Breast epithelium (tissue), 4 donors: ENCODE results near the gene CNTNAP5. TPM values are rescaled to one million over a fixed set of nuclear protein-coding genes. Genes with fewer than 3 reads are reported as not detected.

Experiments used
- DNase-seq, 2 donors: peaks; one replicate each; pipeline ENCODE4 v3.0.0-alpha.2; 2019; ENCODE audit warnings: low spot score in 2 of 2
- H3K27ac ChIP-seq, 2 donors: fragments of 200-600 bp; sonication (generic) in 1 of 2; one replicate each; pipeline ENCODE4 v1.5.1; 2016 to 2019; ENCODE audit warnings: mild to moderate bottlenecking in 1 of 2
- H3K27me3 ChIP-seq, 2 donors: fragments of 200-600 bp; sonication (generic) in 1 of 2; one replicate each; pipeline versions ENCODE4 v1.5.1 to v1.6.0; 2017 to 2019; ENCODE audit warnings: control low read depth in 1 of 2, mild to moderate bottlenecking in 1 of 2
- H3K36me3 ChIP-seq: fragments of 200-600 bp; one replicate; pipeline ENCODE4 v1.5.1; 2019
- H3K4me1 ChIP-seq, 2 donors: fragments of 200-600 bp; sonication (generic); one replicate each; pipeline ENCODE4 v1.5.1; 2016 to 2019; ENCODE audit warnings: control low read depth in 1 of 2
- H3K4me3 ChIP-seq, 3 donors: fragments of 200-600 bp; sonication (generic); 1 replicate in 2 of 3; 2 replicates in 1 of 3; pipeline ENCODE4 v1.5.1; 2016 to 2019; ENCODE audit warnings: mild to moderate bottlenecking in 3 of 3, moderate library complexity in 2 of 3
- H3K9me3 ChIP-seq, 2 donors: fragments of 200-600 bp; sonication (generic) in 1 of 2; one replicate each; pipeline ENCODE4 v1.5.1; 2016 to 2019; ENCODE audit warnings: control low read depth in 1 of 2
- POLR2A ChIP-seq: fragments of 450-650 bp; IDR thresholded peaks from one replicate; pipeline ENCODE4 v1.6.1; 2016; ENCODE audit warnings: antibody characterized with exemption, mild to moderate bottlenecking, moderate library complexity
- POLR2AphosphoS5 ChIP-seq, 3 donors: sonication (generic); formaldehyde crosslinking; IDR thresholded peaks; one replicate each; pipeline ENCODE4 v1.6.1; 2017; ENCODE audit warnings: antibody characterized with exemption in 3 of 3
- intact Hi-C: fragments of 100-400 bp; cut with DNase I; formaldehyde crosslinking; loops from one replicate; pipeline ENCODE4 v1.15.1; 2023; ENCODE audit warnings: low total_unique reads
- total RNA-seq, 3 donors: library from RNA; depleted of rRNA; stranded (reverse); fragments of >200 nt; gene quantifications; one replicate each; pipeline ENCODE4 v1.1.0, GENCODE V29; 2016
- TF ChIP-seq, protein P1 (sequence below), 3 donors: fragments of 450-650 bp; IDR thresholded peaks; one replicate each; pipeline ENCODE4 v1.5.1; 2016 to 2017; ENCODE audit warnings: antibody characterized with exemption in 3 of 3, mild to moderate bottlenecking in 3 of 3, moderate library complexity in 3 of 3

Gene CNTNAP5
- total RNA-seq, 3 donors from 2014 or later = 0.66 TPM; not detected in 2

DNA sequence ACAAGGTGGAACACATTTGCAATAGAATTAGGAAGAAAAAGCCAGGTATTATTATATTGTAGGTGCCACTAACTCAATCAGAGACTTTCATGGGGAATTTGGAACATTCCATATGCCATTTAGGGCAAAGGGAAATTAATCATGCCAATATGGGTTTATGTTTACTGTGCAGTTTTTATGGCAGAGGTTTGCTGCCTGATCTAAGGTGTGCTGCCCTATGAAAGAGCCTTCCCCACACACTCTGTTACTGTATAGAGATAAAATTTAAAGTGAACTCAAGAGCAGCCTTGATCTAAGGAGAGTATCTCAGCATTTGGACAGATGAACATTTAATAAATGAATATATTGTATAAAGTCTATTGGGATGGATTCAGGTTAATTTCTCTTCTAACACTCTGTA is 771.6 kb downstream of the CNTNAP5 start:
- intact Hi-C loops = no loop called here
- DNase-seq = no peak
- Histone ChIP-seq H3K4me1 (no peaks in the 10 kb centered on the region), H3K9me3 (no peaks in the 10 kb centered on the region), H3K36me3 (no peaks in the 10 kb centered on the region), H3K27ac (no peak overlapping the region), H3K27me3 (no peaks in the 10 kb centered on the region), H3K4me3 (no peak overlapping the region)
- TF ChIP-seq POLR2AphosphoS5 (IDR thresholded peaks at IDR 0.05) (no peak), POLR2A (no peak)
- TF ChIP-seq, protein P1, sequence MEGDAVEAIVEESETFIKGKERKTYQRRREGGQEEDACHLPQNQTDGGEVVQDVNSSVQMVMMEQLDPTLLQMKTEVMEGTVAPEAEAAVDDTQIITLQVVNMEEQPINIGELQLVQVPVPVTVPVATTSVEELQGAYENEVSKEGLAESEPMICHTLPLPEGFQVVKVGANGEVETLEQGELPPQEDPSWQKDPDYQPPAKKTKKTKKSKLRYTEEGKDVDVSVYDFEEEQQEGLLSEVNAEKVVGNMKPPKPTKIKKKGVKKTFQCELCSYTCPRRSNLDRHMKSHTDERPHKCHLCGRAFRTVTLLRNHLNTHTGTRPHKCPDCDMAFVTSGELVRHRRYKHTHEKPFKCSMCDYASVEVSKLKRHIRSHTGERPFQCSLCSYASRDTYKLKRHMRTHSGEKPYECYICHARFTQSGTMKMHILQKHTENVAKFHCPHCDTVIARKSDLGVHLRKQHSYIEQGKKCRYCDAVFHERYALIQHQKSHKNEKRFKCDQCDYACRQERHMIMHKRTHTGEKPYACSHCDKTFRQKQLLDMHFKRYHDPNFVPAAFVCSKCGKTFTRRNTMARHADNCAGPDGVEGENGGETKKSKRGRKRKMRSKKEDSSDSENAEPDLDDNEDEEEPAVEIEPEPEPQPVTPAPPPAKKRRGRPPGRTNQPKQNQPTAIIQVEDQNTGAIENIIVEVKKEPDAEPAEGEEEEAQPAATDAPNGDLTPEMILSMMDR (IDR thresholded peaks at IDR 0.05) = no peak

DNA sequence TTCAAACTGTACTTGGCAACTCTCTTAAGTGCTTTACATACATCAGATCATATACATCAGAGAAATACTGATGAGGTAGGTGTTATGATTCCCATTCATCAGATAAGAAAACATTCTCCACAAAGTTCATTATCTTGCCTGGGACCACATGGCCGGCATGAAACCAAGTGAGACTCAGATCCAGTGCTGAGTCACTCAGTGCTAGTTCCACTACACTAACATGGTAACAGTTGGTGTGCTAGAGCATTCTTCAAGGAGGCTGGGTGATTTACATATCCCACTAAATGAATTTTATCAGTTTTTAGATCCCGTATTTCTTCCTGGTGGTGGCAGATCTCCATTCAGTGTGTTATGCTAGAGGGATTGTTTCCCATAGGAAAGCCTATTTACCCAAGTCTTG is 772.0 kb downstream of the CNTNAP5 start:
- Histone ChIP-seq H3K4me3 (no peak overlapping the region), H3K27me3 (no peaks in the 10 kb centered on the region), H3K9me3 (no peaks in the 10 kb centered on the region), H3K27ac (no peak overlapping the region), H3K4me1 (no peaks in the 10 kb centered on the region), H3K36me3 (no peaks in the 10 kb centered on the region)
- intact Hi-C loops = no loop called here
- no peak for DNase-seq
- TF ChIP-seq POLR2A = no peak
- no peak for TF ChIP-seq POLR2AphosphoS5 (IDR thresholded peaks at IDR 0.05)
- TF ChIP-seq, protein P1 (IDR thresholded peaks at IDR 0.05) = no peak

DNA sequence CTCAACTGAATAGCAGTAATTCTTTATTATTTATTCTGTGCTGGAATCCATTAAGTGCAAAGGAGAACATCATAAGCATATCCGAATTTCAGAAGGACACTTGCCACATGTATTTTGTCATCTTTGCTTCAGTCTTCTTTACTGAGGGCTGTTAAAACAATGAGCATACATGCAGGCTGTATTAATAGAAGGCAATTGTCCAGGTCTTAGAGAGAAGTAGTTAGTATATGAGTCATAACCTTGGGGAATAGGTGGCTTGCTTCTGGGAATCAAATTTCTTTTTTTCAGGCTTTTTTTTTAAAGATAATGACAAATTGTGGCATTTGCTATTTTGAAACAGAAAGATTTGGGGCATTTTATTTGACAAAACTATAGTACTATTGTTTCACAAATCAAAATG is 773.5 kb downstream of the CNTNAP5 start:
- intact Hi-C loops = no loop called here
- DNase-seq = no peak
- Histone ChIP-seq H3K27ac (no peak overlapping the region), H3K4me1 (no peaks in the 10 kb centered on the region), H3K36me3 (no peaks in the 10 kb centered on the region), H3K27me3 (no peaks in the 10 kb centered on the region), H3K9me3 (no peaks in the 10 kb centered on the region), H3K4me3 (no peak overlapping the region)
- no peak for TF ChIP-seq POLR2A
- TF ChIP-seq, protein P1 (IDR thresholded peaks at IDR 0.05) = no peak
- TF ChIP-seq POLR2AphosphoS5 (IDR thresholded peaks at IDR 0.05) = no peak

DNA sequence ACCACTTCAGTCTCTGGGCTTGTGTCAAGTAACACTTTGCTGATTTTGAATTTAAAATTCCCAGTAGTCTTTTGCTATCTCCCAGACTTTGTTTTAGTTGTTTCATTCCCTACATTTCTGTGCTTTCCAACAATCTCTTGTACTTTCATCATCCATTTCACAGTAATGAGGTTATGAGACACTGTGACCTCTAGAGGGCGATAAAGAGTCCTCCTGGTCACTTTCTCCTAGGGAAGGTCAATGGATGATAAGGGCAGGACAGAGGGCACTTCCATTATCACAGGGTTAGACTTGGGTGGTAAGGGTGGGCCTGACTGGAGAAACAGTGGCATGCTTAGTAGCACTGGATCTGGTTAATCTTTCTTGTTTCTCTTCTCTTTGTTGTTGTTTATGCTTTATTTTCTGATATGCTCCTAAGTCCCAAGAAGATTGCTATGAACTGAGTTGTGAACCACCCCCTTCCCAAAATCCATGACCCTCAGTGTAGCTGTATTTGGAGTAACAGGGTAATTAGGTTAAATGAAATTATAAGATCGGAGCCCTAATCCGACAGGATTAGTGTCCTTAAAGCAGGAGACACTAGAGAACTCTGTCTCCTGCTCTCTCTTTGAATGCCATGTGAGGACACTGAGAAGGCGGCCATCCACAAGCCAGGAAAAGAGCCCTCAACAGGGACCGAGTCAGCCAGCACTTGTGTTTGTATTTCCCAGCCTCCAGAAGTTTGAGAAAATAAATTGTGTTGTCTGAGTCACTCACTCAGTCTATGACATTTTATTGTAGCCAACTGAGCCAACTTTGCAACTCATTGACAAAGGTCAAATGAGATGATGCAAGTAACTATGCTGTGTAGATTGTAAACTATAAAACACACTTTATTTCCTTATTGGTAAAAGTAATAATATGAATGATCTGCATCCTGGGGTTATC is 779.2 kb downstream of the CNTNAP5 start:
- no peaks in the 10 kb centered on the region for H3K36me3 ChIP-seq
- no peaks in the 10 kb centered on the region for H3K4me1 ChIP-seq
- no peaks in the 10 kb centered on the region for H3K9me3 ChIP-seq
- intact Hi-C loops = no loop called here
- no peak overlapping the region for H3K27ac ChIP-seq
- TF ChIP-seq POLR2A = no peak
- TF ChIP-seq, protein P1 (IDR thresholded peaks at IDR 0.05) = peak in 2 of 3 donors; percentile 10 to 23
- no peaks in the 10 kb centered on the region for H3K27me3 ChIP-seq
- no peak overlapping the region for H3K4me3 ChIP-seq
- no peak for DNase-seq

DNA sequence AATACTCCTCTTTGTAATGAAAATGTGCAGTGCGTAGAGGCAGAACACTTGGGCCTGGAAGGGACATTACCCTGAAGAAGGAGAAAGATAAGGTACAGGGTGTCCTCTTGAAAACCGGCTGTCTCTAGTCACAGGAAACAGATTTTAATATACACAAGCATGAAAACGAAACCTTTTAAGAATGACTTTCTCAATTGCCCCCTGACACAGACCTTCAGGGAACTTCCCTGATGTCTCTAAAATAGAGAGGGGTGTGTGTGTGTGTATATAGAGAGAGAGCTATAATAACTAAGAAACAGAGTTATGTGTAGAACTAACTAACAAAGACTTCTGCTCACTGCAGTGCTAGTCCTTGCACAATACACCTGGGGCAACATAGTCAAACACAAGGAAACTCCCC is 780.0 kb downstream of the CNTNAP5 start:
- Histone ChIP-seq H3K27me3 (no peaks in the 10 kb centered on the region), H3K9me3 (no peaks in the 10 kb centered on the region), H3K36me3 (no peaks in the 10 kb centered on the region), H3K27ac (no peak overlapping the region), H3K4me3 (no peak overlapping the region), H3K4me1 (no peaks in the 10 kb centered on the region)
- DNase-seq = no peak
- intact Hi-C loops = no loop called here
- no peak for TF ChIP-seq POLR2A
- TF ChIP-seq POLR2AphosphoS5 (IDR thresholded peaks at IDR 0.05) = no peak
- TF ChIP-seq, protein P1 (IDR thresholded peaks at IDR 0.05) = no peak
